A549 (cell line): ENCODE measurements around the gene NCAPD3. TPM values are rescaled to one million over a fixed set of nuclear protein-coding genes. Genes with fewer than 3 reads are reported as not detected.

ENCODE experiments used
- ATAC-seq, 2 experiments: fragments of 200-7000 bp in 1 of 2; fragments of >200 bp in 1 of 2; cut with Nextera tagmentation in 1 of 2; cut with Tn5 transposase in 1 of 2; 3 replicates each; pipeline versions ENCODE4 v1.8.0 to v1.9.1; 2018 to 2020; ENCODE audit warnings: mild to moderate bottlenecking in 1 of 2, moderate library complexity in 1 of 2
- CTCF ChIA-PET: fragments of 300-600 bp; sonication (Branson Sonifier 250); formaldehyde crosslinking; extraction: SDS; loops from one replicate; lab custom pipeline; 2021; ENCODE audit warnings: antibody characterized with exemption, inconsistent platforms; lab: Yijun Ruan, JAX
- POLR2A ChIA-PET: fragments of 350-600 bp; formaldehyde crosslinking; extraction: SDS; loops from one replicate; lab custom pipeline; 2021; ENCODE audit warnings: antibody characterized with exemption, inconsistent platforms; lab: Yijun Ruan, JAX
- DNase-seq, 2 experiments: peaks; one replicate each; pipeline versions ENCODE4 v3.0.0 to v3.0.0-alpha.2; 2011 to 2016; ENCODE audit warnings: low read depth in 1 of 2, low spot score in 1 of 2
- FAIRE-seq: peaks from 2 replicates; lab custom pipeline; 2011; peaks lifted over from hg19 to GRCh38; lab: Jason Lieb, UNC
- H3K27ac ChIP-seq, 2 experiments: fragments of >200 bp; sonication (Bioruptor Twin); formaldehyde crosslinking; 3 replicates each; pipeline ENCODE4 v1.5.1; 2016 to 2017
- H3K4me1 ChIP-seq: fragments of >200 bp; sonication (Bioruptor Twin); formaldehyde crosslinking; 3 replicates; pipeline ENCODE4 v1.6.1; 2016
- H3K4me2 ChIP-seq: fragments of >200 bp; sonication (Bioruptor Twin); formaldehyde crosslinking; 3 replicates; pipeline ENCODE4 v1.6.1; 2016
- H3K4me3 ChIP-seq: fragments of >200 bp; sonication (Bioruptor Twin); formaldehyde crosslinking; 3 replicates; pipeline ENCODE4 v1.5.1; 2016
- H3K9me3 ChIP-seq: fragments of >200 bp; sonication (Bioruptor Twin); formaldehyde crosslinking; 3 replicates; pipeline ENCODE4 v1.6.1; 2016
- CBX2 ChIP-seq: fragments of 200-600 bp; sonication (generic); IDR thresholded peaks from 2 replicates; pipeline ENCODE4 v1.6.1; 2016; ENCODE audit warnings: low read depth, mild to moderate bottlenecking, borderline replicate concordance
- CEBPB ChIP-seq, 2 experiments: fragments of >200 bp in 1 of 2; sonication (Bioruptor Twin) in 1 of 2; formaldehyde crosslinking in 1 of 2; IDR thresholded peaks; 2 replicates each; pipeline ENCODE4 v1.6.1; 2012 to 2016
- CHD2 ChIP-seq: fragments of 150-350 bp; IDR thresholded peaks from 2 replicates; pipeline ENCODE4 v1.6.1; 2014; ENCODE audit warnings: low read length; ENCODE audit not compliant: partially characterized antibody
- EHF ChIP-seq: fragments of 250-450 bp; sonication (Bioruptor Pico); IDR thresholded peaks from 2 replicates; pipeline ENCODE4 v1.5.0; 2020; ENCODE audit warnings: mild to moderate bottlenecking
- FOSL2 ChIP-seq, 2 experiments: fragments of 450-650 bp in 1 of 2; fragments of >200 bp in 1 of 2; sonication (Bioruptor Twin) in 1 of 2; formaldehyde crosslinking; IDR thresholded peaks; 2 replicates each; pipeline versions ENCODE4 v1.5.0 to v1.6.1; 2016 to 2020; ENCODE audit warnings: mild to moderate bottlenecking in 1 of 2, moderate library complexity in 1 of 2
- GATA3 ChIP-seq: IDR thresholded peaks from 2 replicates; pipeline ENCODE4 v1.6.1; 2012; ENCODE audit warnings: borderline replicate concordance
- HEYL ChIP-seq: fragments of 250-450 bp; sonication (Bioruptor Pico); IDR thresholded peaks from 2 replicates; pipeline ENCODE4 v1.8.0; 2021; ENCODE audit warnings: mild to moderate bottlenecking, moderate library complexity
- KDM1A ChIP-seq: fragments of 200-600 bp; sonication (generic); IDR thresholded peaks from 2 replicates; pipeline ENCODE4 v1.6.1; 2016; ENCODE audit warnings: low read depth, mild to moderate bottlenecking
- MYC ChIP-seq: IDR thresholded peaks from 2 replicates; pipeline ENCODE4 v1.6.1; 2012; ENCODE audit warnings: mild to moderate bottlenecking, inconsistent platforms, low read length, improper control_type of control experiment, borderline replicate concordance
- NPAS2 ChIP-seq: fragments of 250-450 bp; sonication (Bioruptor Pico); IDR thresholded peaks from 2 replicates; pipeline ENCODE4 v1.8.0; 2022; ENCODE audit warnings: mild to moderate bottlenecking, moderate library complexity, borderline replicate concordance
- PHF8 ChIP-seq: fragments of 200-600 bp; sonication (generic); IDR thresholded peaks from 2 replicates; pipeline ENCODE4 v1.6.1; 2016; ENCODE audit warnings: low read depth, mild to moderate bottlenecking, antibody characterized with exemption, moderate library complexity, borderline replicate concordance
- RFX5 ChIP-seq: fragments of 450-650 bp; IDR thresholded peaks from 2 replicates; pipeline ENCODE4 v1.7.1; 2014; ENCODE audit warnings: antibody characterized with exemption, mild to moderate bottlenecking, moderate library complexity
- SMC3 ChIP-seq: fragments of >200 bp; sonication (Bioruptor Twin); formaldehyde crosslinking; IDR thresholded peaks from 3 replicates; pipeline ENCODE4 v1.6.1; 2018; ENCODE audit warnings: inconsistent platforms
- TFCP2L1 ChIP-seq: fragments of 250-450 bp; sonication (Bioruptor Pico); IDR thresholded peaks from 2 replicates; pipeline ENCODE4 v1.5.0; 2021; ENCODE audit warnings: mild to moderate bottlenecking
- TP53 ChIP-seq: fragments of 250-450 bp; sonication (Bioruptor Pico); IDR thresholded peaks from 2 replicates; pipeline ENCODE4 v1.5.0; 2021; ENCODE audit warnings: mild to moderate bottlenecking, moderate library complexity
- ZNF302 ChIP-seq: fragments of 250-450 bp; sonication (Bioruptor Pico); IDR thresholded peaks from 2 replicates; pipeline ENCODE4 v1.9.0; 2021; ENCODE audit warnings: inconsistent platforms, mild to moderate bottlenecking, moderate library complexity
- ZSCAN20 ChIP-seq: fragments of 250-450 bp; sonication (Bioruptor Pico); IDR thresholded peaks from 2 replicates; pipeline ENCODE4 v1.8.0; 2022; ENCODE audit warnings: mild to moderate bottlenecking, moderate library complexity
- WGBS: methylation state at CpG from one replicate; pipeline ENCODE4 v1.1.6; 2017; ENCODE audit errors: missing lambda C conversion rate; 5-methylcytosine and 5-hydroxymethylcytosine counted together
- polyA plus RNA-seq, 4 experiments: library from polyadenylated mRNA; depleted of rRNA in 3 of 4; stranded (reverse); fragments of >200 nt; fragmentation: RNase III in 1 of 4; extraction: RNeasy Plus Mini Kit Qiagen cat#74134 plus additional on column Dnase treatment in 1 of 4; gene quantifications; 2 replicates in 3 of 4; 3 replicates in 1 of 4; pipeline ENCODE4 v1.2.3, GENCODE V29; 2011 to 2017
- TF ChIP-seq, protein P1 (sequence below): fragments of >200 bp; sonication (Bioruptor Twin); formaldehyde crosslinking; IDR thresholded peaks from 2 replicates; pipeline ENCODE4 v1.6.1; 2016
- TF ChIP-seq, protein P2 (sequence below): fragments of 250-450 bp; sonication (Bioruptor Pico); IDR thresholded peaks from 2 replicates; pipeline ENCODE4 v1.5.0; 2020; ENCODE audit warnings: low read depth, mild to moderate bottlenecking, moderate library complexity
- TF ChIP-seq, protein P3 (sequence below): IDR thresholded peaks from 2 replicates; pipeline ENCODE4 v1.6.1; 2012
- TF ChIP-seq, protein P4 (sequence below): fragments of 250-450 bp; sonication (Bioruptor Pico); IDR thresholded peaks from 2 replicates; pipeline ENCODE4 v1.5.0; 2021; ENCODE audit warnings: mild to moderate bottlenecking, moderate library complexity, borderline replicate concordance
- TF ChIP-seq, protein P5 (sequence below): fragments of >200 bp; sonication (Bioruptor Twin); formaldehyde crosslinking; IDR thresholded peaks from 3 replicates; pipeline ENCODE4 v1.6.1; 2016

NCAPD3 gene
- polyA plus RNA-seq, 2 of the 4 experiments (the other 2 are of a cell fraction): 26.6 to 36.0 TPM

DNA sequence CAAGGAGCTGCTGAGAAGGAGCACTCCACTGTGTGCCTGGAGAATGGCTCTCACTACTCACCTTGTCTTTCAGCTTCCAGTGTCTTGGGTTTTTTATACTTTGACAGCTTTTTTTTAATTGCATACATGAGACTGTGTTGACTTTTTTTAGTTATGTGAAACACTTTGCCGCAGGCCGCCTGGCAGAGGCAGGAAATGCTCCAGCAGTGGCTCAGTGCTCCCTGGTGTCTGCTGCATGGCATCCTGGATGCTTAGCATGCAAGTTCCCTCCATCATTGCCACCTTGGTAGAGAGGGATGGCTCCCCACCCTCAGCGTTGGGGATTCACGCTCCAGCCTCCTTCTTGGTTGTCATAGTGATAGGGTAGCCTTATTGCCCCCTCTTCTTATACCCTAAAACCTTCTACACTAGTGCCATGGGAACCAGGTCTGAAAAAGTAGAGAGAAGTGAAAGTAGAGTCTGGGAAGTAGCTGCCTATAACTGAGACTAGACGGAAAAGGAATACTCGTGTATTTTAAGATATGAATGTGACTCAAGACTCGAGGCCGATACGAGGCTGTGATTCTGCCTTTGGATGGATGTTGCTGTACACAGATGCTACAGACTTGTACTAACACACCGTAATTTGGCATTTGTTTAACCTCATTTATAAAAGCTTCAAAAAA is 72.6 kb downstream of the NCAPD3 start:
- ChIA-PET POLR2A (no interaction called here), CTCF (interaction anchor here (0.8 kb wide), 1 partner anchor 223 kb away, joined by 5 read pairs; no protein-coding TSS in a partner anchor)
- Histone ChIP-seq H3K9me3 (no peaks in the 10 kb centered on the region), H3K4me2 (no peak overlapping the region), H3K4me3 (no peak overlapping the region), H3K4me1 (no peaks in the 10 kb centered on the region), H3K27ac (no peak overlapping the region)
- WGBS: 90% methylated on average over 10 of the region's 10 CpGs
- TF ChIP-seq ZNF302 (CRISPR knock-in tag): no peak
- no peak for TF ChIP-seq TFCP2L1
- no peak for TF ChIP-seq TP53
- TF ChIP-seq ZSCAN20 (CRISPR knock-in tag): no peak
- TF ChIP-seq CHD2: no peak
- no peak for TF ChIP-seq RFX5
- no peak for TF ChIP-seq PHF8
- TF ChIP-seq, protein P1, sequence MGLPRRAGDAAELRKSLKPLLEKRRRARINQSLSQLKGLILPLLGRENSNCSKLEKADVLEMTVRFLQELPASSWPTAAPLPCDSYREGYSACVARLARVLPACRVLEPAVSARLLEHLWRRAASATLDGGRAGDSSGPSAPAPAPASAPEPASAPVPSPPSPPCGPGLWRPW: no peak
- TF ChIP-seq, protein P2, sequence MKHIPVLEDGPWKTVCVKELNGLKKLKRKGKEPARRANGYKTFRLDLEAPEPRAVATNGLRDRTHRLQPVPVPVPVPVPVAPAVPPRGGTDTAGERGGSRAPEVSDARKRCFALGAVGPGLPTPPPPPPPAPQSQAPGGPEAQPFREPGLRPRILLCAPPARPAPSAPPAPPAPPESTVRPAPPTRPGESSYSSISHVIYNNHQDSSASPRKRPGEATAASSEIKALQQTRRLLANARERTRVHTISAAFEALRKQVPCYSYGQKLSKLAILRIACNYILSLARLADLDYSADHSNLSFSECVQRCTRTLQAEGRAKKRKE (CRISPR knock-in tag): no peak
- no peak for TF ChIP-seq SMC3
- TF ChIP-seq, protein P3, sequence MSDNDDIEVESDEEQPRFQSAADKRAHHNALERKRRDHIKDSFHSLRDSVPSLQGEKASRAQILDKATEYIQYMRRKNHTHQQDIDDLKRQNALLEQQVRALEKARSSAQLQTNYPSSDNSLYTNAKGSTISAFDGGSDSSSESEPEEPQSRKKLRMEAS: no peak
- no peak for TF ChIP-seq FOSL2 (IDR thresholded peaks at IDR 0.05)
- TF ChIP-seq FOSL2 (CRISPR knock-in tag; IDR thresholded peaks at IDR 0.05): no peak
- no peak for TF ChIP-seq GATA3
- TF ChIP-seq, protein P4, sequence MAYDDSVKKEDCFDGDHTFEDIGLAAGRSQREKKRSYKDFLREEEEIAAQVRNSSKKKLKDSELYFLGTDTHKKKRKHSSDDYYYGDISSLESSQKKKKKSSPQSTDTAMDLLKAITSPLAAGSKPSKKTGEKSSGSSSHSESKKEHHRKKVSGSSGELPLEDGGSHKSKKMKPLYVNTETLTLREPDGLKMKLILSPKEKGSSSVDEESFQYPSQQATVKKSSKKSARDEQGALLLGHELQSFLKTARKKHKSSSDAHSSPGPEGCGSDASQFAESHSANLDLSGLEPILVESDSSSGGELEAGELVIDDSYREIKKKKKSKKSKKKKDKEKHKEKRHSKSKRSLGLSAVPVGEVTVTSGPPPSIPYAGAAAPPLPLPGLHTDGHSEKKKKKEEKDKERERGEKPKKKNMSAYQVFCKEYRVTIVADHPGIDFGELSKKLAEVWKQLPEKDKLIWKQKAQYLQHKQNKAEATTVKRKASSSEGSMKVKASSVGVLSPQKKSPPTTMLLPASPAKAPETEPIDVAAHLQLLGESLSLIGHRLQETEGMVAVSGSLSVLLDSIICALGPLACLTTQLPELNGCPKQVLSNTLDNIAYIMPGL (CRISPR knock-in tag): no peak
- no peak for TF ChIP-seq KDM1A
- TF ChIP-seq HEYL (CRISPR knock-in tag): no peak
- TF ChIP-seq NPAS2 (CRISPR knock-in tag): no peak
- TF ChIP-seq EHF (CRISPR knock-in tag): no peak
- TF ChIP-seq, protein P5, sequence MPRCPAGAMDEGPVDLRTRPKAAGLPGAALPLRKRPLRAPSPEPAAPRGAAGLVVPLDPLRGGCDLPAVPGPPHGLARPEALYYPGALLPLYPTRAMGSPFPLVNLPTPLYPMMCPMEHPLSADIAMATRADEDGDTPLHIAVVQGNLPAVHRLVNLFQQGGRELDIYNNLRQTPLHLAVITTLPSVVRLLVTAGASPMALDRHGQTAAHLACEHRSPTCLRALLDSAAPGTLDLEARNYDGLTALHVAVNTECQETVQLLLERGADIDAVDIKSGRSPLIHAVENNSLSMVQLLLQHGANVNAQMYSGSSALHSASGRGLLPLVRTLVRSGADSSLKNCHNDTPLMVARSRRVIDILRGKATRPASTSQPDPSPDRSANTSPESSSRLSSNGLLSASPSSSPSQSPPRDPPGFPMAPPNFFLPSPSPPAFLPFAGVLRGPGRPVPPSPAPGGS: no peak
- TF ChIP-seq MYC: no peak
- ATAC-seq (no peak), FAIRE-seq (no peak), DNase-seq (no peak)

DNA sequence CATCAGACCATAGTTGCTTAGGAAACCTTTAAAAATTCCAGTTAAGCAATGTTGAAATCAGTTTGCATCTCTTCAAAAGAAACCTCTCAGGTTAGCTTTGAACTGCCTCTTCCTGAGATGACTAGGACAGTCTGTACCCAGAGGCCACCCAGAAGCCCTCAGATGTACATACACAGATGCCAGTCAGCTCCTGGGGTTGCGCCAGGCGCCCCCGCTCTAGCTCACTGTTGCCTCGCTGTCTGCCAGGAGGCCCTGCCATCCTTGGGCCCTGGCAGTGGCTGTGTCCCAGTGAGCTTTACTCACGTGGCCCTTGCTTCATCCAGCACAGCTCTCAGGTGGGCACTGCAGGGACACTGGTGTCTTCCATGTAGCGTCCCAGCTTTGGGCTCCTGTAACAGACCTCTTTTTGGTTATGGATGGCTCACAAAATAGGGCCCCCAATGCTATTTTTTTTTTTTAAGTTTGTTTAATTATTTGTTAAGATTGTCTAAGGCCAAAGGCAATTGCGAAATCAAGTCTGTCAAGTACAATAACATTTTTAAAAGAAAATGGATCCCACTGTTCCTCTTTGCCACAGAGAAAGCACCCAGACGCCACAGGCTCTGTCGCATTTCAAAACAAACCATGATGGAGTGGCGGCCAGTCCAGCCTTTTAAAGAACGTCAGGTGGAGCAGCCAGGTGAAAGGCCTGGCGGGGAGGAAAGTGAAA is 73.4 kb downstream of the NCAPD3 start:
- Histone ChIP-seq H3K9me3 (no peaks in the 10 kb centered on the region), H3K4me3 (no peak overlapping the region), H3K4me1 (no peaks in the 10 kb centered on the region), H3K4me2 (no peak overlapping the region), H3K27ac (no peak overlapping the region)
- CTCF ChIA-PET: no interaction called here
- no peak for DNase-seq
- FAIRE-seq: no peak
- ATAC-seq: no peak
- WGBS: 93% methylated on average over 9 of the region's 12 CpGs
- POLR2A ChIA-PET: no interaction called here
- TF ChIP-seq CEBPB (IDR thresholded peaks at IDR 0.05): peak in 1 of 2 experiments; percentile 23; a peak in 1 of 4 replicates
- no peak for TF ChIP-seq CBX2
